Measurements from ENCODE around the gene MRPL48.

DNA sequence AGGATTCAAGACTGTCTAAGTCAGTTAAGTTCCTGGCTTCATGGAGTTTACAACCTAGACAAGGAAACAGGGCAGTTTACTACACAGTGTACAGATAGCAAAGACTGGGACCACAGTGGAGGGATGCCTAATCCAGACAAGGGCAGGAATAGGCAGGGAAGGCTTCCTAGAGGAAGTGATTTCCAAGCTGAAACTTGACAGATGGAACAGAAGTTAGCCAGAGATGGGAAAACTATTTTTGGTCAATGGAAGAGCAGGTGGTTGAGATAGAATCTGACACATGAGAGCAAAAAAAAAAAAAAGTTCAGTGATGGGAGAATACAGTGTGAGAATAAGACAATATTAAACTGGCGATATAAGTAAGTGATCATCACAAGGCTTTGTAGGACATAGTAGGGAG, 87.7 kb downstream of the MRPL48 start:
- TF ChIP-seq, protein P1, sequence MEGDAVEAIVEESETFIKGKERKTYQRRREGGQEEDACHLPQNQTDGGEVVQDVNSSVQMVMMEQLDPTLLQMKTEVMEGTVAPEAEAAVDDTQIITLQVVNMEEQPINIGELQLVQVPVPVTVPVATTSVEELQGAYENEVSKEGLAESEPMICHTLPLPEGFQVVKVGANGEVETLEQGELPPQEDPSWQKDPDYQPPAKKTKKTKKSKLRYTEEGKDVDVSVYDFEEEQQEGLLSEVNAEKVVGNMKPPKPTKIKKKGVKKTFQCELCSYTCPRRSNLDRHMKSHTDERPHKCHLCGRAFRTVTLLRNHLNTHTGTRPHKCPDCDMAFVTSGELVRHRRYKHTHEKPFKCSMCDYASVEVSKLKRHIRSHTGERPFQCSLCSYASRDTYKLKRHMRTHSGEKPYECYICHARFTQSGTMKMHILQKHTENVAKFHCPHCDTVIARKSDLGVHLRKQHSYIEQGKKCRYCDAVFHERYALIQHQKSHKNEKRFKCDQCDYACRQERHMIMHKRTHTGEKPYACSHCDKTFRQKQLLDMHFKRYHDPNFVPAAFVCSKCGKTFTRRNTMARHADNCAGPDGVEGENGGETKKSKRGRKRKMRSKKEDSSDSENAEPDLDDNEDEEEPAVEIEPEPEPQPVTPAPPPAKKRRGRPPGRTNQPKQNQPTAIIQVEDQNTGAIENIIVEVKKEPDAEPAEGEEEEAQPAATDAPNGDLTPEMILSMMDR (IDR thresholded peaks at IDR 0.05): no peak
- TF ChIP-seq POLR2AphosphoS5 (IDR thresholded peaks at IDR 0.05) (no peak), EP300 (IDR thresholded peaks at IDR 0.05) (no peak), POLR2A (IDR thresholded peaks at IDR 0.05) (no peak)
